Ishikawa (cell line): ENCODE results near the gene ADAMTS16.

ENCODE experiments used
- EP300 ChIP-seq: IDR thresholded peaks from 2 replicates; pipeline ENCODE4 v1.6.1; 2012; ENCODE audit warnings: borderline replicate concordance
- MAX ChIP-seq: IDR thresholded peaks from 2 replicates; pipeline ENCODE4 v1.6.1; 2012
- NFIC ChIP-seq: IDR thresholded peaks from 2 replicates; pipeline ENCODE4 v1.6.1; 2012

- no peak for TF ChIP-seq MAX
- no peak for TF ChIP-seq EP300
- TF ChIP-seq NFIC, result no peak
Observed at GRCh38 chr5:5313101-5313635, 173.0 kb downstream of the ADAMTS16 start.
